Measurements from ENCODE around the gene PNPLA2.

The PNPLA2 gene

DNA sequence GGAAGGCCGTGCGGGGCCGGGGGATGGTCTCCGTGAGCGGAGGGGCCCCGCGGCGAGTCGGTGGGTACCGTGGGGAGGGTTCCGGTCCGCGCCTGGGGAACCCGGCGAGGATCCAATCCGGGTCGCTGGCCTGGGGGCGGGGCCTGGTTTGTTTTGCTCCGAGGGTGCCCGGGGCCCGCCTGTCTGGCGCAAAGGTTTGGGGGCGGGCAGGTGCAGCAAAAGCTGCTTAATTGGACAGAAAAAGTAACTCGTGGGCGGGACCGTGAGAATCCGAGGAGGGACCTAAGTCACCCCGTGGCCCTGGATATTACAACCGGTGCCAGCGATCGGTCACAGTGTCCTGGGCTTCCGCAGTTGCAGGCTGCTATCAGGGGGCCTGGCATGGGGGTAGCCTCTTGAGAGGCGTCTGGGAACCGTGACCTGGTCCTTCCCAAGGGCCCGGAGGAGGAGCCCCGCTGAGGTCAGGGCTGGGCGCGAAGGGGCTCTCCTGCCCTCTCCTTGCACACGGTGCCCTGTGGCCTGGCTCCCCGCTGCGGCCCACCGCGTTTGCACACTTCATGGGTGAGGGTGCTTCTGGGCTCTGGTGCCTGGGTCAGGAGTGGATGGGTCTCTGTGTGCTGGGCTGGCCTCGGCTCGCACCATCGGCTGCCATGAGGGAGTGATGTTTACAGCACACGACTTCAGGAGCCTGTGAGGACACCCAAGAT, 1.4 kb downstream of the PNPLA2 start:
- peak; percentile 87 to 89 for DNase-seq

DNA sequence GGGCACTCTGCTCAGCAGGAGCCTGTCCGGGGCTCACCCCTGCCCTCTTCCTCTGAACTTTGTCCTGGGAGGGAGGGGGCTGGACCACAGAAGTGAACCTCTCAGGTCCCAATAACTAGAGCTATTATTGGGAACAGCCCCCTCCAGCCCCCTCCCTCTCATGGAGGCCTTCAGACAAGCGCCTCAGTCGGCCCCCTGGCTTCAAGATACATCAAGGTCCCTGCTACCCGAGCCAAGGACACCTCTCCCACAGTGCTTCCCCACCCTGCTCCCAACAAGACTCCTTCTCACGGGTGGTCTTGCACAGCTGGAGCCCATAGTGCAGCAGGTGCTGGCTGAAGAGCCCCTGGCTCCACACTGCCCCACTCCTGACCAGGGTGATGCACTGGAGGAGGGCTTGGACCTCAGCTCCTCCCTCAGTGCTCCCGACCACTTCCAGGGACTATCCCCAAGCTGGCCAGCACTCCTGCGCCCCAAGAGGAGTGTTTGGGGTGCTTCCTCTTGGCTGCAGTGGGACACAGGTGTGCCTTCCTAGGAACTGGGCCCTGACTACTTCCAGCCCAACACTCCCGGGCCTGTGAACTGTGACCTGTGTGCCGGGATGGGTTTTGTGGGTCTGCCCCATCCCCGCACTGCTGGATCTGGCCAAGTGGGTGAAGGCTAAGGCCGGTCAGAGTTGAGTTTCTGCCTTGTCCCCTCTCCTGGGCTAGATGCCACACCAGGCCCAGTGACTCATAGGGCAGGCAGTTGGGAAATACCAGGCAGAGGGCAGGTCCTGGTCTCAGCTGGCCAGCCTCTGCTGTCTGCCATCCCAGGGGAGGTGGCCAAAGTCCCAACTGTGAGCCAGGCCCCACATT, 2.2 kb downstream of the PNPLA2 start:
- peak; percentile 78 to 83 for DNase-seq

DNA sequence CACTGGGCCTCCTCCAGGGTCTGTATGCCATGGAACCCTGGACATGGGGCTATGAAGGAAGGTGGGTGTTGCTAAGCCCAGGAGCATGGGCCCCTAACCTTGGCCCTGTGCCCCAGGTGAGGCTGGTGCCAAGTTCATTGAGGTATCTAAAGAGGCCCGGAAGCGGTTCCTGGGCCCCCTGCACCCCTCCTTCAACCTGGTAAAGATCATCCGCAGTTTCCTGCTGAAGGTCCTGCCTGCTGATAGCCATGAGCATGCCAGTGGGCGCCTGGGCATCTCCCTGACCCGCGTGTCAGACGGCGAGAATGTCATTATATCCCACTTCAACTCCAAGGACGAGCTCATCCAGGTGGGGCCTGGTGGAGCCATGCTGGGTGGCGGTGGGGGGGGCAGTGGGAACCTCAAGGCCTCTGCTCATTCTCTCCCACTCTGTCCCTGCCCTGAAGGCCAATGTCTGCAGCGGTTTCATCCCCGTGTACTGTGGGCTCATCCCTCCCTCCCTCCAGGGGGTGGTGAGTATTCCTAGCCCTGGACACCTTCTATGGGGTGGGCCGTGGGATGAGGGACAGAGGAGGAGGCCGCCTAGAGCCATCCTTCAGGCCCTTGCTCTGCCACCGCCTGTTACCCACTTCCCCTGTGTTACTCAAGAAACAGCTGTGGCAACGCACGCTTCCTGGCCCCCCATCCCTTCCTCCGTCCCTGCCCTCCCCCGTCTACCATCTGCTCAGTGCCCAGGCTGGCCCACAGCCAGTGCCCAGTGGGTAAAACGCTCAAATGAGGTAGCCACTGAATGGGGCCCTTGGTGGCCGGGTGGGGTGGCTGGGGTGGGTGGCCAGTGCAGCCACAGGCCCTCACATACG, 3.0 kb downstream of the PNPLA2 start:
- DNase-seq, result peak; percentile 83 to 90

DNA sequence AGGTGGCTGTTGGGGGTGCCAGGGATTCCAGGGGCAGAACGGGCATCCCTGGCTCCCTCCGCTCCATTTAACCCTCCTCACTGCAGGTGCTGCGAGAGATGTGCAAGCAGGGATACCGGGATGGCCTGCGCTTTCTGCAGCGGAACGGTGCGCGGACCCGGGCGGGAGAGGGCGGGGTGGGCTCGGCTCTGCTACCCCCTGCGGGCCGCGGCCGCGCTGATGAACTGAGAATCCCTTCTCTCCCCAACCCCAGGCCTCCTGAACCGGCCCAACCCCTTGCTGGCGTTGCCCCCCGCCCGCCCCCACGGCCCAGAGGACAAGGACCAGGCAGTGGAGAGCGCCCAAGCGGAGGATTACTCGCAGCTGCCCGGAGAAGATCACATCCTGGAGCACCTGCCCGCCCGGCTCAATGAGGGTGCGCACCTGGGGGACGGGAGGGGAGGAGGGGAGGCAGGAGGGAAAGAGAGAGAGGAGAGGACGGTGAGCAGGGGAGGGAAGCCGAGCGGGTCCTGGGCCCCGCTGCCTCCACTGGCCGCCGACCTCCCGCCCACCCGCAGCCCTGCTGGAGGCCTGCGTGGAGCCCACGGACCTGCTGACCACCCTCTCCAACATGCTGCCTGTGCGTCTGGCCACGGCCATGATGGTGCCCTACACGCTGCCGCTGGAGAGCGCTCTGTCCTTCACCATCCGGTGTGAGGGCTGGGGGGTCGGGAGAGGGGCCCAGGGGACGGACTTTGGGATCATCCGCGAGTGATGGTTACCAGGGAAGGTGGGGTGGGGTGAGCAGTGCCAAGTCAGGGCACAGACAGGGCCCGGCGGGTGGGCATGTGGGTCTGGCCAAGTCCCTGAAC, 5.0 kb downstream of the PNPLA2 start:
- no peak for DNase-seq

DNA sequence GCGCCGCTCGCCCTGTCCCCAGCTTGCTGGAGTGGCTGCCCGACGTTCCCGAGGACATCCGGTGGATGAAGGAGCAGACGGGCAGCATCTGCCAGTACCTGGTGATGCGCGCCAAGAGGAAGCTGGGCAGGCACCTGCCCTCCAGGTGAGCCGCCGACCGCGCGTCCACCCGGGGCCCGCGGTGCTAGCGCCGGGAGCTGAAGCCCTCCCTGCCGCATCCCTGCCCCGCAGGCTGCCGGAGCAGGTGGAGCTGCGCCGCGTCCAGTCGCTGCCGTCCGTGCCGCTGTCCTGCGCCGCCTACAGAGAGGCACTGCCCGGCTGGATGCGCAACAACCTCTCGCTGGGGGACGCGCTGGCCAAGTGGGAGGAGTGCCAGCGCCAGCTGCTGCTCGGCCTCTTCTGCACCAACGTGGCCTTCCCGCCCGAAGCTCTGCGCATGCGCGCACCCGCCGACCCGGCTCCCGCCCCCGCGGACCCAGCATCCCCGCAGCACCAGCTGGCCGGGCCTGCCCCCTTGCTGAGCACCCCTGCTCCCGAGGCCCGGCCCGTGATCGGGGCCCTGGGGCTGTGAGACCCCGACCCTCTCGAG, 5.7 kb downstream of the PNPLA2 start:
- DNase-seq, result no peak

DNA sequence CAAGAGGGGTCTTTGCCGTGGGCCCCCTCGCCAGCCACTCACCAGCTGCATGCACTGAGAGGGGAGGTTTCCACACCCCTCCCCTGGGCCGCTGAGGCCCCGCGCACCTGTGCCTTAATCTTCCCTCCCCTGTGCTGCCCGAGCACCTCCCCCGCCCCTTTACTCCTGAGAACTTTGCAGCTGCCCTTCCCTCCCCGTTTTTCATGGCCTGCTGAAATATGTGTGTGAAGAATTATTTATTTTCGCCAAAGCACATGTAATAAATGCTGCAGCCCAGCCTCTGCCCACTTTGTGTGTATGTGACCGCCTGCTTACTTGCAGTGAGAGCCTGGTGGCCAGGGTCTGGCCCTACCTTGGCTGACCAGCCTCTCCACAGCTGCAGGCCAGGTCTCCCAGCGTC, 6.2 kb downstream of the PNPLA2 start:
- no peak for DNase-seq

DNA sequence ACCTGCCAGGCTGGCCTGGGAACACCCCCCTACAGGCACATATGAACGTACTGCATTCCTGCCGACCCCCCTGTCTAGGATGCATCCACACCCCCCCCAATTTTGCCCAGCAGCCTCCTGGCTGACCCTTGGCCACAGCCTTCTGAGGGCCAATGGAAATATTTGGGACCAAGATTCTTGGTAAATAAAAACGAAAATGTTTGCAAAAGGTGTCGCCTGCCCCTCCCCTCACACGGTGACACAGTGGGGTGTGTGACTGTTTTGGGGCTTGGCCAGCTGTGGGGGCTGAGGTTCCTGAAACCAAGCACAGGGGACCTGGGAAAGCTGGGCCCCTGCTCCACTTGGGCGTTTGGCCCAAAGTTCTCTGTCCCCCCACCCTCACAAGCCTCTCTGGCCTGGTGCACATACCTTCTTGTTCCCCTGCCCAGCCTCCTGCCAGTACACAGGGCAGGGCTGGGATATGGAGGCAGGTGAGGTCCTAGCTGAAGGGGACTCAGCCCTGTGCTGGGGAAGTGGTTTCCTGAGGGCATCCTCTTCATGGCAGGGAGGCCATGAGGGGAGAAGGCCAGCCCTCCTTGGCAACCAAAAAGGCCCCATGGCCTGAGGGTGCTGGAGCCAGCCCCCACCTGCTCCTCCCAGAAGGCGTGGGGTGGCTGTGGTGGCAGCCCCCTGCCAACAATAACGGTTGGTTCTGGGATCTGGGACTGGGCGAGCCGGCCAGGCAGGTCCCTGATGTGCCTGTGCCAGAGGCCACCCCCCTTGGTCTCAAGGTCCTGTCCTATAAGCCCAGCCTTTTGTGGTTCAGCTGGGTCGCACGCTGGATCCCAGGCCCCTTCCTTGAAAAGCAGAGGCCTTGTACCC, 6.9 kb downstream of the PNPLA2 start:
- no peak for DNase-seq

DNA sequence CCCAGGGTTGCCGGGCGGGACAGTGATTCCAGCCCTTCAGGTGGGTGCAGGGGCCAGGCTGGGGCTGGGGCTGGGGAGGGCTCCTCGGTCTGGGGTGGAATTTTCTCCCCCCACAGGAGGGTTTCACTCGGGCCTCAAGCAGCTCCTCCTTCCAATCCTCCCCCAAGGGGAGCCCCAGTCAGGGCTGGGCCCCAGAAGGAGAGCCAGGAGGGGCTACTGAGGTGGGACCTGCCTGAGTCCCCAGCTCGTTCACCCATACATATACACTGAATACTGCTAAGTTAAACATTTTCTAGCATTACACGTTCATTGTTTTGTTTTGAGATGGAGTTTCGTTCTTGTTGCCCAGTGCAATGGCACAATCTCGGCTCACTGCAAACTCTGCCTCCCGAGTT, 7.5 kb downstream of the PNPLA2 start:
- DNase-seq, result no peak

DNA sequence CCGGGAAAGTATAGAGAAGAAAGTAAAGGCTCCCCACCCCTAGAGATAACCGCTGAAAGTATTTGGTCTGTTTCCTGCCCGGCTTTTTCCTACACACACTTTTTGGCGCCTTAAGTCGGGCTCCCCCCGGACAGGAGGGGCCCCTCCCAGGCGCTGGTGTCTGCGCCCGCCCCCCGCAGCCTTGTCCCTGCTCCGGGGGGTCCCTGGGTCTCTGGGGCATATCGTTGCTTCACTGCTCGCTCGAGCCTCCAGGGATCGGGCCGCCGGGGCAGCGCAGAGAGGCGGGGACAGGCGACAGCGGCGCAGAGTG, 8.1 kb downstream of the PNPLA2 start:
- DNase-seq, result no peak

DNA sequence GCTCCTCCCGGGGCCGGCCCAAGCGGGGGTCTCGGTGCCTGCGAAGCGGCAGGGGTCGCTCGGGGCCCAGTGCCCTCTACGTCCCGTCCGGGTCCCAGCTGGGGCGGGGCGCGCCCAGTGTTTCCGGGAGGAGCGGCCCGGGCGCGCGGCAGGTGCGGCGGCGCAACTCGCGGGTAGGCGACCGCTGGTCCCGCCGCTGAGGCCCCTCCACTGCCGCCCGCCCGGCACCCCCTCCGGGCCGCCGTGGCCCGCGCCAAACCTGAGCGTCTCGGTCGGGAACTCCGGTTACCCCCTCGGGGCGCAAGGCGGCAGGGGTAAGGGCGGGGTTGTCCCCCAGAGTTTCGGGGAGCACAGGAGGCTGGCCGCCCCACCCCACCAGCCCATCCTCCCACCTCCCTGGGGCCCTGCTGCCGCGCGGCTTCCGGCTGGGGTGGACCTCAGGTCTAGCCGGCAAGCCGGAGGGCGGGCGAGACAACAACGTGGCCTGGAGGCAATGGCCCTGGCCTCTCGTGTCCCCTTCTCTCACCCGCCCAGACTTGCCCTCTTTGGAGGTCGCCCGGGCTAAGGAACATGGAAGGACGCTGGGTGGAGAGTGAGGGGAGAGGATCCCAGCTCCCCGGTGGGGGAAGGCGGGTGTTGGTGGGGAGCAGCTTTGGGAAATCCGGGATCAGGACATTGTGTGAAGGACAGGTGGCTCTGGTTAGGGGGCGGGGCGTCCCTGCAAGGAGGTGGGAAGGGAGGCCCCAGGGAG, 8.6 kb downstream of the PNPLA2 start:
- peak in 1 of 2 experiments; percentile 22 for DNase-seq

DNA sequence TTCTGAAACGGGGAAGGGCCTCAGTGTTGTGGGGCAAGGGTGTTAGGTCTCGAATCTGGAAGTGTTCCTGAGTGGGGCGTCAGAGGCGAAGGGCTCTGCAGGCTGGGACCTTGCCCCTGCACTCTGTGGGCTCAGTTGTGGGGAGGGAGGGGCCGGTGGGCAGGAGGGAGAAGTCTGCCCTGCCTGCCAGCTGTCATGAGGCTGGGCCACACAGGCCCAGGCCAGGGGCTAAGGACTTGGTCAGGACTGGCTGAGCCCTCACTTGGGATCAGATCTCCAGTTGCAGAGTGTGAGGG, 9.1 kb downstream of the PNPLA2 start, which contains the start of gene CRACR2B:
Gene CRACR2B, plus strand, starts transcription at position 23 of the 296 bp plus-strand sequence. CDS start 689 bp downstream, outside the sequence.
- no peak for DNase-seq

DNA sequence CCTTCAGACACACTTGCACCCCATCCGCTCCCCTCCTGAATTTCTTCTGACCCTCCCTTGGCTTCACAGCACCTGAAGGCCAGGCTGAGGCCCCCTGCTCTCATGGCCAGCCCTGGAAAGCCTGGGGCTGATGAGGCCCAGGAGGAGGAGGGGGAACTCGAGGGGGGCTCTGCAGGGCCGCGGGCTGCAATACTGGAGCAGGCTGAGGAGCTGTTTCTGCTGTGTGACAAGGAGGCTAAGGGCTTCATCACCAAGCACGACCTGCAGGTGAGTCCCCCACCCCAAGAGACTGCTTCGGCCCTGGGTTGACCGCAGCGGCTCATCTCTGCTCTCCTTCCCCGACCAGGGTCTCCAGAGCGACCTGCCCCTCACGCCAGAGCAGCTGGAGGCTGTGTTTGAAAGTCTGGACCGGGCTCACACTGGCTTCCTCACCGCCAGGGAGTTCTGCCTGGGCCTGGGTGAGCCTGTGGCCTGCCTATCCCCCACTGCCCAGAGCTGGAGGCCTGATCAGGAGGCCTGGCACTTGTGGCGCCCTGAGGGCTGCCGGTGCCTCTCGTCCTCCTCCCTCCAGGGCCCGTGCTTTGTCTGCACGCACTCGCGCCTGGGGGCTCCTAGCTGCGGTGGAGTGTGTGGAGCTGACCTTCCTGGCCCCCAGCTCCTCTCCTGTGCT, 9.9 kb downstream of the PNPLA2 start:
- DNase-seq, result no peak

DNA sequence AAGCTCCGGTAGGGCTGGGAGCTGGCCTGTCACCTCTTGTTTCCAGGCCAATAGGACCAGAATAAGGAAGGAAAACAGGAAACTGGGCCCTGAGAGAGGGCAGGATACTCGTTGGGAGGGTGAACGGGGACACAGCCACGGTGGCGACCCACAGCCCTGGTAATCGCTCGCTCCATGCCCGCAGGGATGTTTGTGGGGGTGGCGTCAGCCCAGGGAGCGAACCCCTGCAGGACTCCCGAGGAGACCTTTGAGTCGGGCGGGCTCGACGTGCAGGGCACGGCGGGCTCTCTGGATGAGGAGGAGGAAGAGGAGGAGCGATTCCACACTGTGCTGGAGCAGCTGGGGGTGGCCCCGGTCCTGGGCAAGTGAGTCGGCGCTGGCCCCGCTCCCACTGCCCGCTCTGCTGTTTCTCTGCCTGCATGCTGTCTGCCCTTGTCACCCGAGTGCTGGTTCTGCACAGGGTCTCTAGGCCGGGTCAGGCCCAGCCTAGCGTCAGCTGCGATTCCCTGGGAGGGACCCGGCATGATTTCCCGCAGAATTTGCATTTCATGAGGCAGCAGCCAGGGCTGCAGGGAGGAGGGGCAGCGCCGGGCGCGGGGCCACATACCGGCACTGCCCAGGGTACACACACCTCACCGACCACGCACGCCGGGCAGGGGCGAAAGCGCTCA, 10.6 kb downstream of the PNPLA2 start:
- DNase-seq, result no peak

DNA sequence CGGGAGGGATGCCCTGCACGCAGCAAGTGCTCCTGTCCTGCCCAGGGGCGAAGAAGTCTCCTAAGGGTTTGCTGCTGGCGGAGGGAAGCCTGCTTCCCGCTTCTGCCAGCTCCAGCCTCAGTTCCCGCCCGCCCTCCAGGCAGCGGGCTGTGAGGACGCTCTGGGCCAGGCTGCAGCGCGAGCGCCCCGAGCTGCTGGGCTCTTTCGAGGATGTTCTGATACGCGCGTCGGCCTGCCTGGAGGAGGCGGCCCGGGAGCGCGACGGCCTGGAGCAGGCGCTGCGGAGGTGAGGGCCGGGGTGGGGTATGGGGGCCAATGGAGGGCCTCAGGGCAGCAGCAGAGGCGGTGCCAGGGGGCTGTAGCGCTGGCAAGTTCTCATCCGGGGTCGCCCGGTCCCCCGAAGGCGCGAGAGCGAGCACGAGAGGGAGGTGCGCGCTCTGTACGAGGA, 11.2 kb downstream of the PNPLA2 start:
- no peak for DNase-seq

DNA sequence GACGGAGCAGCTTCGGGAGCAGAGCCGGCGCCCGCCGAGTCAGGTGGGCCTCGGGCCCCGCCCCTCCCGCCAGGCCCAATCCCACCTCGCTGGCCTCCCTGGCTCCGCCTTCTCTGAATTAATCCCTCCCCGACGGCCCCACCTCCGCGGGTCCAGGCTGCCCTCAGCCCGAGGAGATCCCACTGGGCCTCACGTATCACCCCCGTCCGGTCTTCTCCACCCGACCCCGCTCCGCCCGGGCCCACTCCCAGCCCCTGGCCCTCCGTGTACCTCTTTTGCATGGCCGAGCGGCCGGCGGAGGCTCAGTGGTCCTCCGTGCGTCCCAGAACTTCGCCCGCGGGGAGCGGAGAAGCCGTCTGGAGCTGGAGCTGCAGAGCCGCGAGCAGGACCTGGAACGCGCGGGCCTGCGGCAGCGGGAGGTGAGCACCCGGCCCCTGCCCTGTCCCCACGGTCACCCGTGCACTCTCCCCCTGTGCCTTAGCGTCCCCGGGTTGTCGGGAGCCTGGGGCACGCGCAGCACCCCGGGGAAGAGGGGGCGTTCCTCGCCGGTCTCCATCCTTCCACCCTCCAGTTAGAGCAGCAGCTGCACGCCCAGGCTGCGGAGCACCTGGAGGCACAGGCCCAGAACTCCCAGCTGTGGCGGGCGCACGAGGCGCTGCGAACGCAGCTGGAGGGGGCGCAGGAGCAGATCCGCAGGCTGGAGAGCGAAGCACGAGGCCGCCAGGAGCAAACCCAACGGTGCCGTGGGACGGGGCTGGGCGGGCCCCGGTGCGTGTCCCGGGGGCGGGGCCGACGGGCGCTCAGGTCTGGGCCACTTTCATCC, 11.8 kb downstream of the PNPLA2 start:
- no peak for DNase-seq

DNA sequence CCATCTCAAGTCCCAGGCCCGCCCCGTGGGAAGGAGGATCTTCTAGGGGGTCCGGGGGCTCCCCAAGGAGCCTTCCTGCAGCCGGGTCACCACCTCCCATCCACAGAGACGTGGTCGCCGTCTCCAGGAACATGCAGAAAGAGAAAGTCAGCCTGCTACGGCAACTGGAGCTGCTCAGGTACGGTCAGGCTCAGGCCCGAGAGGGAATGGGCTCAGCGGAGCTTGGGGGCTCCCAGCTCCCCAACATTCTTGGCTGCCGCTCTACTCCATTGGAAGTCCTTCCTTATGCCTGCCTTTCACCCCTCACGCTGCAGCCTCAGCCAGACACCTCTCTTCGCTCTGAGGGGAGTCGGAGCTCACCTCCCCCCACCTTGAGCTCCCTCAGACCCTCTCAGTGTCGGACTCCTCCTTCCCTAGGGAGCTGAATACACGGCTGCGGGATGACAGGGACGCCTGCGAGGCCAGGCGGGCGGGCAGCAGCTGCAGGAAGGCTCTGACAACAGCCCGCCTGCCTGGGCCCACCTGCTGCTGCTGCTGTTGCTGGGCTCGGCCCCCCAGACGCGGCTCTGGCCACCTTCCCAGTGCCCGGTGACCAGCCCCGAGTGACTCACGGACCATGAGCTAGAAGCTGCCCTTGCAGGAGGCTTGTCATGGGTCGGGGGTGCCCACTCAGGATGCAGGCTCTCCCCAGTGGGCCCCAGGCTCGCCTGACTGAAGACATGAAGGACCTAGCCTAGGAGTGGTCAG, 12.6 kb downstream of the PNPLA2 start:
- DNase-seq, result no peak

DNA sequence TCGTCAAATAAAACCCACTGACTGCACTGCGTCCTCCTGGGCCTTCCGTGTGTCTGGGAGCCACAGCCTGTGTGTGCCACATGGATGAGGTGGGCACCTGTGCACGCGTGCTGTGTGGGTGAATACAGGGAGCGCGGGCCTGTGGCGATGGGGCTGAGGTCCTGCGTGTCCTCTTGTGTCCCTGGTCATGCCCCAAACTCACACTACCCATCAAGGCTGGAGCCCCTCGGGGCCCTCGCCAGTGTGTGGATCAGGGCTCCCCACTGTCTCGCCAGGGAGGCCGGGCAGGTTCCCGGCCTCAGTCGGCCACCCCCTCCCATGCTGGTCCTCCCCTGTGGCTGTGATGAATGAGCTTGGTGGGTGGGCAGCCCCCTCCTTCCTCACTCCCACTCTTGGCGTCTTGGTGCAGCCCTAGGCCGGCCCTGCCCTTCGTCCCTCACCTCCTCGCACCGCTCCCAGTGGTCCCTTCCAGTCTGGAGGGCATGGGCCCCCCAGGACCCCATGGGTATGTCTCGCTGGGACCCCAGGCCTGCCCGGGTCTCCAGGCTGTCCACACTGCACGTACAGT, 13.3 kb downstream of the PNPLA2 start:
- DNase-seq, result no peak
